ENCODE results near the gene NR4A2. TPM values are rescaled to one million over a fixed set of nuclear protein-coding genes. Genes with fewer than 3 reads are reported as not detected.

Gene NR4A2
- total RNA-seq, 1 experiment from 2014 or later = 0.66 TPM

GRCh38 chr2:156380117-156380645 lies 47.7 kb upstream of the NR4A2 start:
- Mint-ChIP-seq H3K27ac (no peak overlapping the region), H3K4me3 (no peak overlapping the region), H3K9me3 (peaks cover 30% of the 10 kb centered on the region), H3K27me3 (ENCODE audit: low read depth) (no peaks in the 10 kb centered on the region), H3K36me3 (peaks cover 14% of the 10 kb centered on the region; the same call in 1 of the 2 replicates), H3K4me1 (peaks cover 13% of the 10 kb centered on the region)
- no peak for DNase-seq (ENCODE audit: low spot score)
- ATAC-seq = no peak
- POLR2A ChIA-PET = no interaction called here
- TF ChIP-seq CDX4 (CRISPR knock-in tag; IDR thresholded peaks at IDR 0.05; ENCODE audit: borderline replicate concordance) (no peak), E2F1 (CRISPR knock-in tag; IDR thresholded peaks at IDR 0.05) (no peak), CBFB (CRISPR knock-in tag; IDR thresholded peaks at IDR 0.05; ENCODE audit: low read depth) (no peak), USF2 (CRISPR knock-in tag; IDR thresholded peaks at IDR 0.05) (no peak)
- CTCF ChIA-PET = no interaction called here

- H3K27me3 Mint-ChIP-seq (ENCODE audit: low read depth) = no peaks in the 10 kb centered on the region
These were observed 47.2 kb upstream of the NR4A2 start for GRCh38 chr2:156379714-156380113.

GRCh38 chr2:156379071-156379470 lies 46.5 kb upstream of the NR4A2 start:
- no peak overlapping the region for H3K4me3 Mint-ChIP-seq
- peaks cover 13% of the 10 kb centered on the region for H3K4me1 Mint-ChIP-seq
- H3K27ac Mint-ChIP-seq = no peak overlapping the region
- peaks cover 38% of the 10 kb centered on the region for H3K9me3 Mint-ChIP-seq
- H3K27me3 Mint-ChIP-seq (ENCODE audit: low read depth) = no peaks in the 10 kb centered on the region
- peaks cover 14% of the 10 kb centered on the region; the same call in 1 of the 2 replicates for H3K36me3 Mint-ChIP-seq
- CTCF ChIA-PET = interaction anchor here (0.6 kb wide), 1 partner anchor 785 kb away, joined by 4 read pairs; no protein-coding TSS in a partner anchor
- DNase-seq (ENCODE audit: low spot score) (no peak), ATAC-seq (no peak)
- POLR2A ChIA-PET = interaction anchor here (0.7 kb wide), 1 partner anchor 48 kb away, joined by 8 read pairs; no protein-coding TSS in a partner anchor
- TF ChIP-seq NR2C2 (CRISPR knock-in tag; IDR thresholded peaks at IDR 0.05) (no peak), MAX (CRISPR knock-in tag; IDR thresholded peaks at IDR 0.05) (no peak), OVOL2 (CRISPR knock-in tag; IDR thresholded peaks at IDR 0.05; ENCODE audit: borderline replicate concordance) (no peak), ZBTB43 (CRISPR knock-in tag; IDR thresholded peaks at IDR 0.05) (no peak), NR1H2 (CRISPR knock-in tag; IDR thresholded peaks at IDR 0.05) (no peak), CREM (CRISPR knock-in tag; IDR thresholded peaks at IDR 0.05) (no peak), TCF7 (CRISPR knock-in tag; IDR thresholded peaks at IDR 0.05; ENCODE audit: low read depth) (no peak), ZBTB21 (CRISPR knock-in tag; IDR thresholded peaks at IDR 0.05; ENCODE audit: borderline replicate concordance) (no peak)

More at GRCh38 chr2:156379714-156380113, 47.2 kb upstream of the NR4A2 start:
- POLR2A ChIA-PET = no interaction called here
- CTCF ChIA-PET = no interaction called here
- TF ChIP-seq E2F4 (CRISPR knock-in tag; IDR thresholded peaks at IDR 0.05; ENCODE audit: borderline replicate concordance, low read depth) (no peak), ZNF425 (CRISPR knock-in tag; conservative IDR thresholded peaks at IDR 0.05) (no peak), USF1 (CRISPR knock-in tag; IDR thresholded peaks at IDR 0.05) (no peak), CREM (CRISPR knock-in tag; IDR thresholded peaks at IDR 0.05) (no peak), CREB1 (CRISPR knock-in tag; IDR thresholded peaks at IDR 0.05) (no peak), SMAD3 (CRISPR knock-in tag; IDR thresholded peaks at IDR 0.05; ENCODE audit: borderline replicate concordance) (no peak), RORB (CRISPR knock-in tag; IDR thresholded peaks at IDR 0.05) (no peak)
- H3K36me3 Mint-ChIP-seq = peaks cover 14% of the 10 kb centered on the region; the same call in 1 of the 2 replicates
- DNase-seq (ENCODE audit: low spot score) (no peak), ATAC-seq (no peak)
- no peak overlapping the region for H3K4me3 Mint-ChIP-seq
- peaks cover 13% of the 10 kb centered on the region for H3K4me1 Mint-ChIP-seq
- no peak overlapping the region for H3K27ac Mint-ChIP-seq
- peaks cover 35% of the 10 kb centered on the region for H3K9me3 Mint-ChIP-seq
